Endothelial cell (in vitro differentiated cells): ENCODE data around the gene TAS2R41. TPM values are rescaled to one million over a fixed set of nuclear protein-coding genes. Genes with fewer than 3 reads are reported as not detected.

Experiments used
- DNase-seq: peaks from one replicate; pipeline ENCODE4 v3.0.0; 2021; ENCODE audit warnings: low spot score
- H3K27ac Mint-ChIP-seq: one replicate; pipeline ENCODE4 v1.8.0; 2021; ENCODE audit warnings: mixed read lengths, inconsistent platforms; ENCODE audit not compliant: unreplicated experiment
- H3K27me3 Mint-ChIP-seq: one replicate; pipeline ENCODE4 v1.8.0; 2021; ENCODE audit warnings: mild to moderate bottlenecking, moderate library complexity, mixed read lengths, inconsistent platforms; ENCODE audit not compliant: unreplicated experiment
- H3K36me3 Mint-ChIP-seq: one replicate; pipeline ENCODE4 v1.8.0; 2021; ENCODE audit warnings: mild to moderate bottlenecking, low read depth, mixed read lengths, inconsistent platforms; ENCODE audit not compliant: unreplicated experiment
- H3K4me1 Mint-ChIP-seq: one replicate; pipeline ENCODE4 v1.8.0; 2021; ENCODE audit warnings: mild to moderate bottlenecking, mixed read lengths, inconsistent platforms; ENCODE audit not compliant: unreplicated experiment
- H3K4me3 Mint-ChIP-seq: one replicate; pipeline ENCODE4 v1.8.0; 2021; ENCODE audit warnings: mild to moderate bottlenecking, mixed read lengths, inconsistent platforms; ENCODE audit not compliant: unreplicated experiment
- H3K9me3 Mint-ChIP-seq: one replicate; pipeline ENCODE4 v1.8.0; 2021; ENCODE audit warnings: mixed read lengths, inconsistent platforms; ENCODE audit not compliant: unreplicated experiment
- total RNA-seq: library from RNA; stranded (reverse); fragmentation: NEBNext Ultra II Directional; extraction: Animal tissue kit (Norgen Biotek cat#: 25700); gene quantifications from one replicate; pipeline ENCODE4 v1.2.1, GENCODE V29; 2021; ENCODE audit not compliant: unreplicated experiment
- TF ChIP-seq, protein P1 (sequence below): fragments of 200-600 bp; sonication (generic); IDR thresholded peaks from one replicate; pipeline ENCODE4 v1.5.0; 2021; ENCODE audit warnings: antibody characterized with exemption; ENCODE audit not compliant: unreplicated experiment

Gene TAS2R41
- total RNA-seq, 1 donor from 2014 or later: not detected

DNA sequence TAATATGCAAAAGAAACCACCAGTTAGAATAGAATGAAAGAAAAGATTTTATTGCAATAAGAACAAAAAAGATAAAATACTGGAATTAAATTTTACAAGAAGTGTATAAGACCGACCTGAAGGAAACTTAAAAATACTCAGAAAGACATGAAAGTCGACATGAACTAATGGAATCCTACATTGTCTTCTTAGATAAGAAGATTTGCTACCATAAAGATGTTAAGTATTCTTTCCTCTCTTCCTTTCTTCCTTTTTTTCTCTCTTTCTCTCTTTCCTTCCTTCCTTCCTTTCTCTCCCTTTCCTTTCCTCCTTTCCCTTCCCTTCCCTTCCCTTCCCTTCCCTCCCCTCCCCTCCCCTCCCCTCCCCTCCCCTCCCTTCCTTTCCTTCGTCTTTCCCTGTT lies 27.9 kb upstream of the TAS2R41 start:
- no peaks in the 10 kb centered on the region for H3K4me1 Mint-ChIP-seq
- DNase-seq: no peak
- no peak overlapping the region for H3K27ac Mint-ChIP-seq
- H3K4me3 Mint-ChIP-seq: no peak overlapping the region
- TF ChIP-seq, protein P1, sequence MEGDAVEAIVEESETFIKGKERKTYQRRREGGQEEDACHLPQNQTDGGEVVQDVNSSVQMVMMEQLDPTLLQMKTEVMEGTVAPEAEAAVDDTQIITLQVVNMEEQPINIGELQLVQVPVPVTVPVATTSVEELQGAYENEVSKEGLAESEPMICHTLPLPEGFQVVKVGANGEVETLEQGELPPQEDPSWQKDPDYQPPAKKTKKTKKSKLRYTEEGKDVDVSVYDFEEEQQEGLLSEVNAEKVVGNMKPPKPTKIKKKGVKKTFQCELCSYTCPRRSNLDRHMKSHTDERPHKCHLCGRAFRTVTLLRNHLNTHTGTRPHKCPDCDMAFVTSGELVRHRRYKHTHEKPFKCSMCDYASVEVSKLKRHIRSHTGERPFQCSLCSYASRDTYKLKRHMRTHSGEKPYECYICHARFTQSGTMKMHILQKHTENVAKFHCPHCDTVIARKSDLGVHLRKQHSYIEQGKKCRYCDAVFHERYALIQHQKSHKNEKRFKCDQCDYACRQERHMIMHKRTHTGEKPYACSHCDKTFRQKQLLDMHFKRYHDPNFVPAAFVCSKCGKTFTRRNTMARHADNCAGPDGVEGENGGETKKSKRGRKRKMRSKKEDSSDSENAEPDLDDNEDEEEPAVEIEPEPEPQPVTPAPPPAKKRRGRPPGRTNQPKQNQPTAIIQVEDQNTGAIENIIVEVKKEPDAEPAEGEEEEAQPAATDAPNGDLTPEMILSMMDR: no peak
- no peaks in the 10 kb centered on the region for H3K36me3 Mint-ChIP-seq
- H3K9me3 Mint-ChIP-seq: no peaks in the 10 kb centered on the region
- no peaks in the 10 kb centered on the region for H3K27me3 Mint-ChIP-seq

DNA sequence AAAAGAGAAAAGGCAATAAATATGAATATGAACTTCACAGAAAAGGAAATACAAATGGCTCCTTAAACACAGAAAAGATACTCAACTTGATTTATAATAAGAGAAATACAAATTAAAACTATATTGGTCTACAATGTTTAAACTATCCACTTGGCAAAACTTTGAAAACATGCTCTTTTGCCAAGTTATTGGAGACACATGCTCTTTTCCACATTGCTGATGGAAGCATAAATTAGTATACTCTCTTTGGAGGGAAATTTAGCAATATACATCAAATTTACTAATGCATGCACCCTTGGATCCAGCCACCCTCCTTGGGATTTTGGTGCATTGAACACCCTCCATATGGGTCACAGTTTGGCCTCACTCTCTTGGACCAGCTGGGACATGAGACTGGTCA lies 26.6 kb upstream of the TAS2R41 start:
- Mint-ChIP-seq H3K4me1 (no peaks in the 10 kb centered on the region), H3K36me3 (no peaks in the 10 kb centered on the region), H3K27me3 (no peaks in the 10 kb centered on the region), H3K9me3 (no peaks in the 10 kb centered on the region), H3K27ac (no peak overlapping the region), H3K4me3 (no peak overlapping the region)
- DNase-seq: no peak
- TF ChIP-seq, protein P1: no peak

DNA sequence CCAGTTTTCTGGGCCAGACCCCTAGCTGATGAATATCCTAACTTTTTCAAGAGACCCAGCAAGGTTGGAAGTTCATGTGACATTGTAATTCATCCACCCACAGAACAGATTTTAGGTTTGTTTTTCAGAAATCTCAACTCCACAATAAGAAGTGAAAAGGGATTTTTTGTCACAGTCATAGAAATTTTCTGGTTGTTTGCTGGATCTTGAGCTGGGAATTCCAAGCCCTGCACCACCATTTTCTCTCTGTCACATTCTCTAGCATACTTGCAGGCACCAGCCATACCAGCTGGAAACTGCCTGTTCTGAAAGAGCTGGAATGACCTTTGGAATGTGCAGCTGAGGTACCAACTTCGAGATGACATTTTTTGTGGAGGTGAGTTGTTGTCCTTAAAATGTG lies 25.9 kb upstream of the TAS2R41 start:
- Mint-ChIP-seq H3K9me3 (no peaks in the 10 kb centered on the region), H3K27ac (no peak overlapping the region), H3K36me3 (no peaks in the 10 kb centered on the region), H3K27me3 (no peaks in the 10 kb centered on the region), H3K4me1 (no peaks in the 10 kb centered on the region), H3K4me3 (no peak overlapping the region)
- TF ChIP-seq, protein P1: no peak
- no peak for DNase-seq

DNA sequence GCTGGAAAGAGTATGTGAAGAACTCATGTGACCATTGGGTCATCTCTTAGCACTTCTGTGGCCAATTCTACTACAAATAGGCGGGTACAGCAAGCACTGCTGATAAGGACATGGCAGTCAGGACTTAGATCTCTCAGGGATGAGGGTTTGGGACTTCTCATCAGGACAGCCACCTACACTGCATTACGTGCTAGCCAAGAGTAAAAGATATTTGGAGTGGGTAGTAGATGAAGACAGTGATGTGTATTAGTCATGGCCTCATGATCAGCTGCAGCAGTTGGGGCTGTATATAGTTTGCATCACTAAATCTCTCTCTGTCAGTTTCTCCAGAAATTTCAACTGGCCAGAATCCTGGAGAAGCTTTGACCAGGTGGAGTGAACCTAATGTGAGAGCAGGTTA lies 25.2 kb upstream of the TAS2R41 start:
- H3K27me3 Mint-ChIP-seq: no peaks in the 10 kb centered on the region
- H3K27ac Mint-ChIP-seq: no peak overlapping the region
- DNase-seq: no peak

DNA sequence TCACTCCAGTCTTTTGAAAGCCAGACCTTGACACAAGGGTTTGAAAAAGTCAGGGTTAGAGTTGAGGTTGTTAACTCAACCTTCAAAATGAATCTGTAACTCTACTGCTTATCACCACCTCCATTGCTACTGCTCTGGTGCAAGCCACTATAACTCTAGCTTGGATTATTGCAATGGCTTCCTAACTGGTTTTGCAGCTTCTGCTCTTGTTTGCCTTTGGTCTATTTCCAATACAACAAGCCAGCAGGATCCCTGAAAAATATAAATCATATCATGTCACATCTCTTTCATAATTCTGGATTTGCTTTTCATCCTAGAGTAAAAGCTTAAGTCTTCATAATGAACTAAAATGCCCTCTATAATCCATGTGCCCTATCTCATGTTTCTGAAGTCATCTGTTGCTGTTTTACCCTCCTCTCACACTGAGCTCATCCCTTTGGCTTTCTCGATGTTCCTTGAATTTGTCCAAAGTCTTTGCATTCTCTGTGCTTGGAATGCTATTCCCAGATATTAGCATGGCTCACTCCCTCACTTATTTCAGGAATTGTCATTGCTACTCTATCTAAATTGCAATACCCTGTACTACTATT lies 23.5 kb upstream of the TAS2R41 start:
- TF ChIP-seq, protein P1: no peak
- H3K27me3 Mint-ChIP-seq: no peaks in the 10 kb centered on the region
- DNase-seq: no peak
- no peaks in the 10 kb centered on the region for H3K36me3 Mint-ChIP-seq
- H3K4me3 Mint-ChIP-seq: no peak overlapping the region
- H3K4me1 Mint-ChIP-seq: no peaks in the 10 kb centered on the region
- H3K27ac Mint-ChIP-seq: no peak overlapping the region
- no peaks in the 10 kb centered on the region for H3K9me3 Mint-ChIP-seq

More for the DNA sequence above, 25.2 kb upstream of the TAS2R41 start:
- H3K4me3 Mint-ChIP-seq: no peak overlapping the region
- TF ChIP-seq, protein P1: no peak
- H3K4me1 Mint-ChIP-seq: no peaks in the 10 kb centered on the region
- H3K36me3 Mint-ChIP-seq: no peaks in the 10 kb centered on the region
- no peaks in the 10 kb centered on the region for H3K9me3 Mint-ChIP-seq
